IPS DF 4.7 (cell line): ENCODE measurements around the gene UBASH3A.
A peak's percentile ranks its signal among the peaks of the same experiment; 100 is the strongest.

Experiments
- DNase-seq: peaks from one replicate; pipeline ENCODE4 v3.0.0-alpha.2; 2013; ENCODE audit warnings: low spot score; ENCODE audit errors: extremely low read depth

Gene UBASH3A

DNA sequence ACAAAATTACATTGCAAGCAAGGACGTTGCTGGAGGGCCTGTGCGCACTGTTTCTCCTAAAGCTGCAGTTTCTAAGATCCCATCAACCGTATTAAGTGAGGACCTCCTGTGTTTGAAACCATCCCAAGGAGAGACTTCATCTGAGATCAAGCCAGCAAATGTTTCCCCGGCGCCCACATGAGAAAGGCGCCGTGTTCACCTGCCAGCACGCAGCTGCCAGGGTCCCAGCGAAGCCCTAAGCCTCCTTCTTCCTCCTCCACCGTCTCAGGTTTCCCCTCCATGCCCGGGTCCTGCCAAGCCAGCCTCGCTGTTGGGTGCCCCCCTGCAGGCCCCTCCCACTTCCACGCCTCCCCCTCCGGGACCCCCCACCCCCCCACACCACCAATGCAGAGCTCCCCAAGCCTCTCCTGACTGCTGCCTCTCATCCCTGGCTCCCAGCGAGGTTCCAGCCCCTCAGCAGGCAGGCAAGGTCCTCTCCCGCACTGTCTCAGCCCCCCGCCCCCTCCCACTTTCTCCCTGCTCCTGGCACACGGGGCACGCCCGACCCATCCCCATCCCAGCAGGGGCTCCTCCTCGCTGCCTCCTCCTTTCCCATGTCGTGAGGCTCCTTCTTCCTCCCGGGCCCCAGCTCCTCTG, 28.7 kb upstream of the UBASH3A start:
- DNase-seq = no peak

DNA sequence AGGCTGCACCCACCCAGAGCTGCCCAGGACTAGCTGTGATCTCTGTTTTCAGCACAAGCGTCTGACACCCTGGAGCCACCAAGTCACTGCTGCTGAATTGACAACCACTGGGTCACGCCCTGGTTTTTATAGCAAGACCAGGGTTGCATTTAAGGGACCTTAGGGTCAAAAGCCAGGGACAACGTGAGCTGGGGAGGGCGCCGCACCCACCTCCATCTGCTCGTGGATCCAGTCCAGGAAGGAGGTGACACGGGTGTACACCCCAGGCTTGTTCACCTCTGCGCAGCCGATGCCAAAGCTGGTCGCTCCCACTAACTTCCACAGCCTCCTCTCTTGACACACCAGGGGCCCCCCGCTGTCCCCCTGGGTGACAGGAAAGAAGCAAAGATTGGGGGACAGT, 28.2 kb upstream of the UBASH3A start:
- no peak for DNase-seq

DNA sequence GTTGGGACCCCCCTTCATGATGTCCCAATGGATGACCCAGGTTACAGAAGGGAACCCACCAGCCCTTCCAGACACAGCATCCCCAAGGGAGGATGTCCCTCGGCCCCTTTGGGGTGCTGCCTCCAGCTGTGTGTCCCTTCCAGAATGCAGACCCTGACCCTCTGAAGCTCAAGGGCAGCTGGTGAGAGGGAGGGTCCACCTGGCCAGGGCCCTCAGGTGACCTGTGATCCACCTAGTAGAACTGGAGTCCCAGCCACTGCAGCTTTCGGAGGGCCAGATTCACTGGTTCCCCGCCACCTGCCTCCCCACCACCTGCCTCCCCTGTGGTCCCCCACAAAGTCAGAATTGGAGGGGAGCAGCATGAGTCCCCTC, 27.8 kb upstream of the UBASH3A start:
- DNase-seq = no peak

DNA sequence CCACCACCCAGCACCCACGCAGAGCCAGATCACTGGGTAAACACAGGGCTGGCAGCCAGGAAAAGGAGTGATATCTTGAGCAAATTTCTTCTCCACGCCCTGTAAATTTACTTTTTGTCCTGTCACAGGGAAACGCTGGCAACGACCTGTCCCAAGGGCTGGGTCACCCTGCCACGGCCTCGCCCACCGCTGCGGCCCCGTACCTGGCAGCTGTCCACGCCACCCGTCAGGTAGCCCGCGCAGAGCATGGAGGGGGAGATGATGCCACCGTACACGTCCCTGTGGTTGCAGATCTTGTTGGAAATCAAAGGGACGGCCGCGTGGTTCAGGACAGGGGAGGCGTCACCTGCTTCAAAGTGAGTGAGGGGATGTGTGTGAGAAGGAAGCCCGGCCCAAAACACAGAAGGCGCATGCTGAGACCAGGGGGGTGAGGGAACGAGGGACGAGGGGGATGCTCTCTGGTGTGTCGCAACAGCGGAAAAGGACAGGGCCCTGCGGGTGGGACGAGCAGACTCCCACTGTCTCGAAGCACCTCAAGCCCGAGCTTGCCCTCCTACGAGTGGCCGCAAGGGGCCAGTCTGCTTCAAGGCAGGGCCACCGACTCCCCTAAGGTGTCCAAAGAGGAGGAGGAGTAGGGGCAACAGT, 27.2 kb upstream of the UBASH3A start:
- no peak for DNase-seq

DNA sequence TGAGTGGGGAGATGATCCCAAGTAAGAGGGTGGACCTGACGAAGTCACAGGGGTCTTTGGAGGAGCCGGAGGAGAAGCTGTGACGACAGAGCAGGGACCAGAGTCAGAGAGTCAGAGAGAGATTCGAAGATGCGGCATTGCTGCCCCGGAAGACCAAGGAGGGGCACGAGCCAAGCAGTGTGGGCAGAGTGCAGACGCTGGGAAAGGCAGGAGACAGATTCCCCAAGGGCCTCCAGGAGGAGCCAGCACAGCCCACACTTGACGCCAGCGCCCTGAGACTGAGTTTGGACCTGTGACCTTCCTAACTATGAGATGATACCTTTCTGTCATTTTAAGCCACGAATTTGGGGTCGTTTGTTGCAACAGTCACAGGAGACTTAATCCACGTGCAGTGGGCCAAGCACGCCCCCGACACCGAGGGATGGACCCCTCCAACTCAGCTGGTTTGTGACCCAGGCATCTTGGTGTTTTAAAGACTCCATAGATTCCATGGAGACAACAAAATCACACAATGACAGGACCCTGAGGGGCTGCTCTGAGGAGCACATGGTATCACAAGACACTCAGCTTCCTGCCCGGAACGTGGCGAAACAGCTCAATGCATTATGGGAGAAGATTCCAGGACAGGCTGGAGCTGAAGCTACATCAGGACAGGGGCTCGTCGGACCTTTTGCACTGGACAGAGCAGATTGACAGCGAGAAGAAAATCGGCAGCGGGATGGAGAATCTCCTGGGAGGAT, 26.3 kb upstream of the UBASH3A start:
- no peak for DNase-seq

DNA sequence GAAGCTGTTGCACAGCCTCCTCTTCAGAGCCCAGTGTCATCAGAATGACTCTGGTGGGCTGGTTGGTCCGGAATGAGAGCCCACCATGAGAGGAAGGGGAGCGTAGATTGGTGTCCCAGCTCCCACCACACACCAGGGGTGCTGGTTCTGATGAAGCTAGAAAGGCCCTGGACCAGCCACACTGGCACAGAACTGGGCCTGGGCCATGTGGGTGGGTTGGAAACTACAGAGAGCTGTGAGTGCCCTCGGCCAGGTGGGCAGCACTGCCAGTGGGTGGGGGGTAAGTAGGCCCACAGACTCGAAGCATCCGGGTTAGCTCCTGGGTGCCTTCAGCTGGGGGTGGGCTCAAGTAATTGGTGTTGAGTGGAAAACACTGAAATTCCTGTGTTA, 25.8 kb upstream of the UBASH3A start:
- no peak for DNase-seq

DNA sequence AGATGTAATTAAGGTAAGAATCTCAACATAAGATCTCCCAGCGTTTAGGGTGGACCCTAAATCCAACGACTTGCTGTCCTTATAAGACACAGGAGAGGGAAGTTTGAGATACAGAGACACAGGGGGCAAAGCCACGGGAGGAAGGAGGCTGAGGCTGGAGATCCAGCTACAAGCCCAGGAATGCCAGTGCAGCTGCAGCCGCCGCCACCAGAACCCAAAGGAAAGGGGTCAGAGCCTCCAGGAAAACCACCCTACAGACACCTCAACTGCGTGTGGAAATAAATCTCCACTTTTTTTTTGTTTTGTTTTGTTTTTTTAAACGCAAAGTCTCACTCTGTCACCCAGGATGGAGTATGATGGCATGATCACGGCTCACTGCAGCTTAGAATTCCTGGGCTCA, 25.3 kb upstream of the UBASH3A start:
- DNase-seq = no peak

DNA sequence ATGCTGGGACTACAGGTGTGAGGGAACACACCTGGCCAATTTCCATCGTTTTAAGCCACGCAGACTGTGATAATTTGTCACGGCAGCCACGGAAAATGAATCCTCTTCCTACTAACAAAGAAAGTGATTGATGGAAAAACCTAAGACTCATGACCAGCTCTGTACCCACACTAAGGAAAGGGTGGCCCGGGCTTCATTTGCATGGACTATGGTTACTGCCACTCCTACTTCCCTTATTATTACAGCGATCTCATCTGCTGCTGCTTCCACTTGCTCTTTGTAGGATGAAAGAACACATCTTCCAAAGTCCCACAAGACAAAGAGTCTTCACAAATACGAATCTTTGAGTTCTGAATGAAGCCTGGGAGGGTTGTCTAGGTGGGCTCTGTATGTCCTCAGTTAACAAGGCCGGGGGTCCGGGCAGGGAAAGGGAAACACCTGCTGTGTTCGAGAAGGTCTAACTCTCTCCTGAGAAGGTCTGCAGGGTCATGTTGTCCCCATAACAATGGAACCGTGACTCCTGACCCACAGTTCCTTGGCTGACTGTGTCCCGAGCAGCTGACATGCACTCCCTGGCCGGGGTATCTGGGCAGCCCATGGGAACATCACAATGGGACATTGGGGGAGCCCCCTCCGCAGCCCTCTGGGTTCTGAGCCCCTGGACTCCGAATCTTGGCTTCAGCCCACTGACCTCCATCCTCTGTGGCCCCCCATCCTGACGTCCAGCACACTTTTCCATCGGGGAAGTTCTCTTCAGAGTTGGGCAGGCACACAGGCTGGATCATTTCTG, 24.1 kb upstream of the UBASH3A start:
- no peak for DNase-seq

DNA sequence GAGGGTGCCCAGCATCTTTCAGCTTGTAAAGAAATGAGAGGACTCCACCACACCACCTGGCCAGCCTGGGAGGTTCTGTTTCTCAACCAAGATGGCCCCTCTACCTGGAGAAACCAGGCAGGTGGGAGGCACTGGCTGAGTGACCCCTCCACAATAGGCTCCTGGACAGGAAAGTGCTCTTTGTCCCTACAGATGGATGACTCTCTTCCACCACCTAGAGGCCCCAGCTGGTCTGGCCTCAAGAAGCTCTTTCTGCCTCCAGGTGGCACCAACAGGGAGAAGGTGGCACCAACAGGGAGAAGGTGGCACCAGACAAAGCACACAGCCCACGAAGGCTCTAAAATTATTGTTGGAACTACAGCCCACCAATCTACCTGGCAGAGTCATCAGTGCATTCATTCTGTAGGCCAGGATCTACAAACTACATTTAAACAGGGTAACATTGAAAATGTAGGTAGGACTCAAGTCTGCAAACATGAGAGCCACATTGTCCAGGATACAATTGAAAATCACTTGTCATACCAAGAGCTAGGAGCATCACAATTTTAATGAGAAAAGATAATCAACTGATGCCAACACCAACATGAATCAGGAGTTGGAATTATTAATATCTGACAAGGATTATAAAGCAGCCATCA, 22.2 kb upstream of the UBASH3A start:
- peak; percentile 30 for DNase-seq

DNA sequence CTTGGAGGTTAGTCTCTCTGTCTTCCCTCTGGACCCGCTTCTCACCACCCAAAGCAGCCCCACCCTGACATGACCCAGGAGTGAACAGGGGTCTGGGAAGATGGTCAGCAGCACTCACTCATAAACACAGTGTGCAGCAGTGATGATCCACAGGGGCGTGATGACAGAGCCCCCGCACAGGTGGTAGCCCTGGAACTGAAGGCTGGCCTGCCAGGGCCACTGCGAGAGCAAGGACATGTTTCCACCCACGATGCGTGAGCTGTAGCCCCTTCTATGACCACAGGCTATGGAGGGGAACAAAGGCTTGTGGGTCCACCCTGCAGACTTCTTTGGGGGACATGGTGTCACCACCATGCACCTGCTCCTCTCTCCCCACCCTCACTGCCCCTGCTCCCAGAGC, 20.8 kb upstream of the UBASH3A start:
- no peak for DNase-seq

DNA sequence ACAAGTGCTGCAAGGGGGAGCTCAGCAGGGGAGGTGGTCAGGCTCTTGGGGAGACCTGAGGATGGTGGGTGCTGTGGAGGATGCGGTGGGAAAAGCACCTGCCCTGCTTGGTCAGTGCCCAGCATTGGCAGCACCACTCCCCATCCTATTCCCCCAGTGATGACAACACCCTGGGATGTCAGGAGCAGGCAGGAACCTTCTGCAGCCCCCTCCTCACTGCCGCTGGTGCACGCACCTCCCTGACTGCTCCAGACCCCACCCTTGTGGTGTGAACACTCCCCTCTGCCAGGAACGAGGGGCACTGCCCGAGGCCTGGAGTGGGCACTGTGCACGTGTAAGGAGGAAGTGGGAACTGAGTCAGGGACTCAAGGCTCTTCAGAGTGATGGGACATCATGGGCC, 20.4 kb upstream of the UBASH3A start:
- DNase-seq = no peak

DNA sequence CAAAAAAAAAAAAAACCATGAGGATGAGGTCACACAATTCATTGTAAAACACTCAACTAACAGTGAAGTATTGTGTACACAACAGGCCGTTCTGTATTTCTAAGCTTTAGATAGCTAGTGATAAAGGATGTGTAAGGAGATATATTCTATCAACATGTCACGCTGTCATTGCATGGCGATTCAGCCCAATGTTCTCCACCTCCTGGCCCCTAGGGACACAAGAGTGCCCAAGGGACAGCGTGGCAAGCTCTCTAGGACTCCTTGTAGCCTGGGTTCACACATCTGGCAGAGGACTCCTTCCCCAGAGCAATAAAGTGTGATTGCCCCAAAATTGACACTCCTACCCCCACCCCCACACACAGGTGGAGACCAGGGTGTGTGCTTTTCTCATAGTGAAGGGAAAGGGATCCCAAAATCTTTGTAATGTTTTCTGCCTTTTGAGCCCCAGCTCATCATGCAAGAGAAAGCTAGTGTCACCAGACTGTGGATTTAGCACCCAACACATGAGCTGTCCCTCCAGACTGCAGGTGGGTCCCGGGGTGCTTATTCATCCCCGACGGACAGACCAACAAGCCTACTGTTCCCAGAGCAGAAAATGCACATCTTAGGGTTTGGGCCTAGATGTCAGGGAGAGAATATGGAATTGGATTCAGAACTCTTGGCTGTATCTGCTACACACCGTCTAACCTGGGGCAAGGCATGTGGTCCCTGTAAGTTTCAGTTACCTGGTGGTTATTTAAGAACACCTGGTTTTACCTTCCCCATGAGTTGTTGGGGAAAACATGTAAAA, 19.4 kb upstream of the UBASH3A start:
- no peak for DNase-seq

DNA sequence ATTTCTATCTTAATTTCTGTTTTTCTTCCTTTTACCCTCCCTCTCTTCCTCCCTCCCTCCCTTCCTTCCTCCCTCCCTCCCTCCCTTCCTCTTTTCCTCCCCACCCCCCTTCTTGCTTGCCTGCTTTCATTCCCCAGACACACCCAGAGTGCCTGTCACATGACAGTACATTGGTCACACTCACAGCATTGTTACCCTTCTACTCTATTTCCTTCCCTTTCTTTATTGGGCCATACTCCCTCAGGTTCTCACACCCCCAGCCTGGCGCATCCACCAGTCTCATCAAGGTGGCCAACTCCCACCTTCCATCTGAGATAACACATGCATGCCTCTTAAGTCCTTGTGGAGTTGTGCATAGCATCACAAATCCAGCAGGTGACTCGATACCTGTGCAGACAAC, 18.7 kb upstream of the UBASH3A start:
- DNase-seq = no peak

DNA sequence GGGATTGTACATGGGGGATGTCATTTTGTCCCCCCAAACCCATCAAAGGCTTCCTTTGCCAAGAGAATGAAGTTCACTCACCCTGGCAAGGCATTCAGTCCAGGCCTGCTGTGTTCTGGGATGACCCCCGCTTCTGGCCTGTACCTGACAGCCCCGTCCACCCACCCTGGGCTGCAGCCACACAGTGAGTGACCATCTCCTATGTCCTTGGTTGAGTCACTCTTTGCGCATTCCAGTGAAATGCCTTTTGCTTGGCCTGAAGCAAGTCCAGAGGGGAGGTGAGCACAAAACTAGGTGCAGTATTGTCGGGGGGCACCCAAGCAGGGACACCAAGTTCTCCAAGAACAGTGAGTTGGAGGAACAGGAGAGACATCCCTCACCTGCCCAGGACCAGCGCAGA, 18.1 kb upstream of the UBASH3A start:
- DNase-seq = no peak

DNA sequence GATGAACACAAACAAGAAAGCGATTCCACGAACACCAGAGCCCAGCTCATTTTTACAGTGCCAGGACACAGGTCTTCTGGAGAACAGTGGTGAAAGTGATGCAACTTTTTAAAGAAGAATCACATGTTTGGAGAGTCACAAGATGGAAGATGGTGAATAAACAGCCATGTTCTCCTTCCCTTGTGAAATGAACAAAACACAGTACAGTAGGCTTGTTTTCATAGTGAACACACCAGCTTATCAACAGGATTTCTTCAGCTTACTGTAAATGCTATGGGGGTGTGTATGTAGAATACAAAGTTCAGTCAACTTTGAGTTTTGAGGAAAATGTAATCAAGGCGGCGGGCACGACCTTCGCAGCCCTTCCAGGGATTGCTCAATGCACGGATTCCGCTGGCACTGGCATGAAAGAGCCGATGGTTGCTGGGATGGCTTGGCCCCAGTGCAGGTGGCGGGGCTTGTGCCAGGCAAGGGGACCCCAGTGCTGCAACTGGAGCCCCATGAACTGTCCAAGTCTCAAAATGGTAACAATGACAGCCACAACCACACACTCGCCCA, 17.6 kb upstream of the UBASH3A start:
- DNase-seq = no peak

DNA sequence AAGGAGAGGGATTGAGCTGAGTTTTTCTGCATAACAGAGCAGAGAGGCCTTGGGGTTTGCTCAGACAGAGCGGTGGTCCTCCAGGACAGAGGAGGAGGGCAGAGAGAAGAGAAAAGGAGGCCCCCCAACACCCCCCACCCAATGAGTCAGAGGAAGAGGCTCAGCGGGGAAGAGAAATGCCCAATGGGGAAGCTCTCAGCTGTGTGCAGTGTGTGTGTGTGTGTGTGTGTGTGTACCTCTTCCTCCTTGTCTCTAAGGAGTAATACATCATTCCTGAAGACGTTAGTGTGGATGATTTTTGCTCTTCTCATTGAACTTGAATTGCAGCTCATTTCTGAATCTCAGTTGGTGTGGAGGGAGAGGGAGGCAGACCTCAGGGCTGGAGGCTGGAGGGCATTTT, 16.5 kb upstream of the UBASH3A start:
- DNase-seq = no peak

DNA sequence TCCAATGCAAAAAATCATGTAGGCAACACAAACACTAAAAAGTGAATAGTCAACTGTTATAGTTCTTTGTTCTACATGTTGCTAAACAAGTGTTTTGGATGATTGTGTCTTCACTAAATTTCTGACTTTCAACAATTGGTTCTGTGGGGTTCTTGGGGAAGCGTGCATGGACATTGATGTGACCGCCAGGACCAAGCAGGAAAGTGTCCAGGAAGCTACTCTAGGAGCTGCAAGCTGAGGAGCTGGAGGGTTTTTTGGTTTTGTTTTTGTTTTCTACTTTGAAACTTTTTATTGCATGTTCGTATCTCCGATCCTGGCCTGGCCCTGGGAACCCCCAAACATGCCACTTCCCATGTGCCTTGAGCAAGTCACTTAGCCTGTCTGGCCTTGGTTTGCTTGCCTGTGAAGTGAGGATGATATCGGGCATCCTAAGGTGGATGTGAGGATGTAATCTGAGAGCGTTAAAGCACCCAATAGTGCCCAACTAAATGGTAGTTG, 15.8 kb upstream of the UBASH3A start:
- DNase-seq = no peak

DNA sequence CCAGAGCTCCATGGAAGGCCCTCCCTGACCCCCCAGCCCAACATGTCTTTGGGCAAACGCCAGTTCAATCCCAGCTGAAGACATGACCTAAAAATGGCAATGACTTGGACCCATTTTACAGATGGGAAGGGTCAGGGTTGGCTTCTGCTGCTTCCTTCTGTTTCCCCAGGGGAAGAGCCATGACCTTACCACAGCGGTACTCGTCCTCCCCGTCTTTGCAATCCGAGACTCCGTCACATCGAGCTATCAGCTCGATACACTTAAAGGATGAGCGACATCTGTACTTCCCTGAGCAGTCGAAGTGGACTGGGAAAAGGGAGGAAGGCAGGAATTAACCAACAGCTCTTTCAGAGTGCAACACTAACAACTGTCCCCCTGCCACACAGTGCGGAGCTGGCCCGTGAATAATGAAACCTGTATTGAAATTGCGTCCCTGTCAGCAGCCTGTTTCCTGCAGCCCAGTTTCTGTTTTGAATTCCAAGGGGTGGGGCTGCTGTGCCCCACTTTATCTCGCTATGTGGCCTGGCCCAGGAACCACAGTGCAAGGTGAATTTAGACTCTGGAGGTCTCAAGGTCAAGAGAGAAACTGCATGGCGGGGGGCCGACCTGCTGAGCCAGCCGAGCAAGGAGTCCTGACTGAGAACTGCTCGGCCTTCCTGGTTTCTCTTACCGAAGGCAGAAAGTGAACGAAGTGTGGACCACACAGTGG, 14.8 kb upstream of the UBASH3A start:
- DNase-seq = no peak

DNA sequence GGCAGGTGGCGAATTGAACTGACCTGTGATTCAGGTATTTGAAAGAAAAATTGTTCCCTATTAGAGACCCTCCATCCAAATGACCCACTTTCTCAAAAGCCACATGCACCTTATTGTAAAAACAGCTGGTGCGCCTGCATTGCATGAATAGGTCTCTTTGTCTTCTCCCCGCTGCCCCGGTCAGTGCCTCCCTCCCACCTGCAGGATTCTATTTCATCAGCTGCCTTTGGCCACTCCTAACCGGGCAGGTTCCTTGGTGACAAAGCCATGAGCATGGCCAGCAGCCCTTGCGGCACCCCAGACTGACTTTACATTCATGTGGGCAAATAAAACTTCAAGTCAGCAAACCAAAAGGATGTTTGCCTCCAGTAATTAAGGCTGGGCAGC, 14.3 kb upstream of the UBASH3A start:
- DNase-seq = no peak

DNA sequence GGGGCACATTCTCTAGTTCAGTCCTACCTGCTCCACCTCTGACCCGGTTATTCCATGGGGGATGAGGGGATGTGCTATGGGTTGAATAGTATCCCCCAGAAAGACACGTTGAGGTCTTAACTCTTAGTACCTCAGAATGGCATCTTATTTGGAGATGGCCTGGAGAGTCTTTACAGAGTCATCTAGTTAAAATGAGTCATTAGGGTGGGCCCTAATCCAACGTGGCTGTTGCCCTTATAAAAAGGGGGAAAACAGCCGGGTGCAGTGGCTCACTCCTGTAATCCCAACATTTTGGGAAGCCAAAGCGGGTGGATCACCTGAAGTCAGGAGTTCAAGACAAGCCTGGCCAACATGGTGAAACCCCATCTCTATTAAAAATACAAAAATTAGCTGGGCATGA, 13.5 kb upstream of the UBASH3A start:
- no peak for DNase-seq
